SK-N-SH (cell line): ENCODE measurements around the gene BNIP5. TPM values are rescaled to one million over a fixed set of nuclear protein-coding genes. Genes with fewer than 3 reads are reported as not detected.

Experiments
- CTCF ChIA-PET: fragments of 300-600, 350-600 bp; formaldehyde crosslinking; extraction: SDS; loops from one replicate; lab custom pipeline; 2021; lab: Yijun Ruan, JAX
- POLR2A ChIA-PET: fragments of 350-600 bp; sonication (Branson Sonifier 250); formaldehyde crosslinking; extraction: SDS; loops from one replicate; lab custom pipeline; 2020; ENCODE audit warnings: antibody characterized with exemption, inconsistent platforms; lab: Yijun Ruan, JAX
- DNase-seq: peaks from one replicate; pipeline ENCODE4 v3.0.0; 2012
- H2AFZ ChIP-seq: fragments of 200-600 bp; sonication (generic); 2 replicates; pipeline ENCODE4 v1.8.1; 2016; ENCODE audit warnings: antibody characterized with exemption, mild to moderate bottlenecking, low read depth
- H3F3A ChIP-seq: fragments of 200-600 bp; sonication (generic); replicated peaks from 2 replicates; pipeline ENCODE3; 2016; ENCODE audit warnings: antibody characterized with exemption, mild to moderate bottlenecking; ENCODE audit not compliant: insufficient read depth
- H3K27ac ChIP-seq, 2 experiments: fragments of 200-500 bp in 1 of 2; fragments of 200-600 bp in 1 of 2; sonication (Bioruptor generic) in 1 of 2; sonication (generic), shearing (Covaris generic) in 1 of 2; 2 replicates each; pipeline versions ENCODE4 v1.5.1 to v1.6.1; 2014 to 2016; ENCODE audit warnings: low read depth in 2 of 2, inconsistent platforms in 1 of 2, low read length in 1 of 2, mild to moderate bottlenecking in 1 of 2, mixed read lengths in 1 of 2
- H3K27me3 ChIP-seq: fragments of 200-600 bp; sonication (generic), shearing (Covaris generic); 2 replicates; pipeline ENCODE4 v1.6.1; 2016; ENCODE audit warnings: mixed run types; ENCODE audit not compliant: insufficient read depth
- H3K36me3 ChIP-seq, 2 experiments: fragments of 200-500 bp in 1 of 2; fragments of 200-600 bp in 1 of 2; sonication (Bioruptor generic) in 1 of 2; sonication (generic) in 1 of 2; replicated peaks in 1 of 2; 2 replicates each; pipeline versions ENCODE3 to v1.5.1; 2014 to 2016; ENCODE audit warnings: low read length in 1 of 2, mild to moderate bottlenecking in 1 of 2; ENCODE audit not compliant: insufficient read depth in 2 of 2, control insufficient read depth in 1 of 2
- H3K4me1 ChIP-seq, 2 experiments: fragments of 200-500 bp in 1 of 2; fragments of 200-600 bp in 1 of 2; sonication (Bioruptor generic) in 1 of 2; sonication (generic), shearing (Covaris generic) in 1 of 2; 2 replicates each; pipeline versions ENCODE4 v1.5.1 to v1.6.1; 2014 to 2016; ENCODE audit warnings: low read depth in 1 of 2, low read length in 1 of 2, mixed run types in 1 of 2; ENCODE audit not compliant: insufficient read depth in 2 of 2, control insufficient read depth in 1 of 2
- H3K4me2 ChIP-seq: fragments of 200-600 bp; sonication (generic), shearing (Covaris generic); 2 replicates; pipeline ENCODE4 v1.6.1; 2017; ENCODE audit warnings: mixed run types
- H3K4me3 ChIP-seq, 2 experiments: fragments of 200-500 bp in 1 of 2; fragments of 200-600 bp in 1 of 2; sonication (Bioruptor generic) in 1 of 2; sonication (generic), shearing (Covaris generic) in 1 of 2; 2 replicates each; pipeline versions ENCODE4 v1.5.1 to v1.8.1; 2014 to 2016; ENCODE audit warnings: low read depth in 2 of 2, inconsistent platforms in 1 of 2, low read length in 1 of 2, mild to moderate bottlenecking in 1 of 2, mixed read lengths in 1 of 2, moderate library complexity in 1 of 2
- H3K79me2 ChIP-seq: fragments of 200-600 bp; sonication (generic); 2 replicates; pipeline ENCODE4 v1.8.1; 2017; ENCODE audit warnings: mild to moderate bottlenecking; ENCODE audit not compliant: insufficient read depth
- H3K9ac ChIP-seq: fragments of 200-600 bp; sonication (generic); 2 replicates; pipeline ENCODE4 v1.6.1; 2017; ENCODE audit warnings: mixed run types
- H3K9me2 ChIP-seq: fragments of 200-600 bp; sonication (generic); 2 replicates; pipeline ENCODE4 v1.6.1; 2017; ENCODE audit warnings: mixed run types
- H3K9me3 ChIP-seq: fragments of 200-600 bp; sonication (generic); 2 replicates; pipeline ENCODE4 v1.6.1; 2017; ENCODE audit warnings: mixed run types, mild to moderate bottlenecking, moderate library complexity
- H4K20me1 ChIP-seq: fragments of 200-600 bp; sonication (generic); 2 replicates; pipeline ENCODE4 v1.6.1; 2017; ENCODE audit warnings: mild to moderate bottlenecking, mixed run types; ENCODE audit not compliant: insufficient read depth
- CHD2 ChIP-seq: fragments of 150-350 bp; IDR thresholded peaks from 2 replicates; pipeline ENCODE4 v1.6.1; 2018; ENCODE audit warnings: low read length; ENCODE audit not compliant: partially characterized antibody
- ELF1 ChIP-seq: IDR thresholded peaks from 2 replicates; pipeline ENCODE4 v1.4.0; 2012
- EZH2phosphoT487 ChIP-seq: fragments of 200-600 bp; sonication (generic); IDR thresholded peaks from 2 replicates; pipeline ENCODE4 v1.6.1; 2017; ENCODE audit warnings: low read depth, mixed run types, mild to moderate bottlenecking, antibody characterized with exemption, moderate library complexity, borderline replicate concordance
- GABPA ChIP-seq: IDR thresholded peaks from 2 replicates; pipeline ENCODE4 v1.4.0; 2012; ENCODE audit warnings: low read depth, mild to moderate bottlenecking
- GATA2 ChIP-seq: sonication (generic); formaldehyde crosslinking; IDR thresholded peaks from 2 replicates; pipeline ENCODE4 v1.5.0; 2020; ENCODE audit warnings: mild to moderate bottlenecking, missing genetic modification reagents
- MEF2A ChIP-seq: IDR thresholded peaks from 2 replicates; pipeline ENCODE4 v1.4.0; 2012; ENCODE audit warnings: low read depth, borderline replicate concordance
- MXI1 ChIP-seq: IDR thresholded peaks from 2 replicates; pipeline ENCODE4 v1.6.1; 2012; ENCODE audit warnings: mild to moderate bottlenecking, low read depth, low read length, improper control_type of control experiment
- NRF1 ChIP-seq: IDR thresholded peaks from 2 replicates; pipeline ENCODE4 v1.6.1; 2012; ENCODE audit warnings: low read depth, mild to moderate bottlenecking, low read length
- POLR2AphosphoS5 ChIP-seq: IDR thresholded peaks from 2 replicates; pipeline ENCODE4 v1.6.1; 2012; ENCODE audit warnings: low read depth, low read length
- RAD21 ChIP-seq: IDR thresholded peaks from 2 replicates; pipeline ENCODE4 v1.6.1; 2012; ENCODE audit warnings: mild to moderate bottlenecking, low read length
- RFX5 ChIP-seq: IDR thresholded peaks from 2 replicates; pipeline ENCODE4 v1.6.1; 2012; ENCODE audit warnings: mild to moderate bottlenecking, improper control_type of control experiment, low read length
- RXRA ChIP-seq: IDR thresholded peaks from 2 replicates; pipeline ENCODE4 v1.4.0; 2012; ENCODE audit warnings: low read depth, mild to moderate bottlenecking, borderline replicate concordance
- SIN3A ChIP-seq: IDR thresholded peaks from 2 replicates; pipeline ENCODE4 v1.6.1; 2012; ENCODE audit warnings: low read depth, mild to moderate bottlenecking, low read length, moderate library complexity, borderline replicate concordance
- SMC3 ChIP-seq: IDR thresholded peaks from 2 replicates; pipeline ENCODE4 v1.6.1; 2012; ENCODE audit warnings: low read depth, low read length, improper control_type of control experiment
- TAF1 ChIP-seq: IDR thresholded peaks from 2 replicates; pipeline ENCODE4 v1.6.1; 2012; ENCODE audit warnings: low read depth, mild to moderate bottlenecking, low read length, moderate library complexity, borderline replicate concordance
- TCF12 ChIP-seq: IDR thresholded peaks from 2 replicates; pipeline ENCODE4 v1.4.0; 2012
- TEAD4 ChIP-seq: IDR thresholded peaks from 2 replicates; pipeline ENCODE4 v1.4.0; 2012; ENCODE audit warnings: mild to moderate bottlenecking, borderline replicate concordance; ENCODE audit not compliant: insufficient read depth
- WGBS: methylation state at CpG from one replicate; pipeline ENCODE4 v1.1.6; 2017; ENCODE audit warnings: low lambda C conversion rate; 5-methylcytosine and 5-hydroxymethylcytosine counted together
- polyA plus RNA-seq, 3 experiments: library from polyadenylated mRNA; depleted of rRNA; stranded (reverse); fragments of >200 nt; gene quantifications; 2 replicates each; pipeline ENCODE4 v1.2.3, GENCODE V29; 2012
- TF ChIP-seq, protein P1 (sequence below): fragments of 150-350 bp; IDR thresholded peaks from 2 replicates; pipeline ENCODE4 v1.6.1; 2017; ENCODE audit warnings: antibody characterized with exemption, low read length, low read depth, borderline replicate concordance
- TF ChIP-seq, protein P2 (sequence below): fragments of 150-350 bp; IDR thresholded peaks from 2 replicates; pipeline ENCODE4 v1.6.1; 2016; ENCODE audit warnings: mild to moderate bottlenecking, low read depth, low read length
- TF ChIP-seq, protein P3 (sequence below): IDR thresholded peaks from 2 replicates; pipeline ENCODE4 v1.4.0; 2012; ENCODE audit warnings: low read depth, borderline replicate concordance
- TF ChIP-seq, protein P4 (sequence below): IDR thresholded peaks from 2 replicates; pipeline ENCODE4; 2012

BNIP5 gene
- polyA plus RNA-seq, 1 of the 3 experiments (the other 2 are of a cell fraction): not detected

DNA sequence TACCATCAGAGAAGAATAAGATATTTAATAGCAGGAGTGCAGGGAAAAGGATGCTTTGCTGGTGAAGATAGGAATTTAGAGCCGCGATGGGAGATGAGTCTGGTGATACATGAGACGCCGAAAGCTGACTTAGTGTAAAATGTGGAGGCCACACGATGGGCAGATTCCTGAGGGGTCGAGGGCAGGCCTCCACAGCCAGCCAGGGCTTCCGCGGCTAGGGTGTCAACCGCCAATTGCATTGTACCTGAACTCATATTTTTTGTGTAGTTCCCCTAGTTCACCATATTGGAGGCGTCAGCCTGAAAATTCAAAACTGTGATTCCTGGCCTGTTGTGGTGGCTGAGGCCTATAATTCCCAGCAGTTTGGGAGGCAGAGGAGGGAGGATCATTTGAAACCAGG lies 42.2 kb upstream of the BNIP5 start (continued):
- no peak for TF ChIP-seq RXRA
- TF ChIP-seq, protein P1, sequence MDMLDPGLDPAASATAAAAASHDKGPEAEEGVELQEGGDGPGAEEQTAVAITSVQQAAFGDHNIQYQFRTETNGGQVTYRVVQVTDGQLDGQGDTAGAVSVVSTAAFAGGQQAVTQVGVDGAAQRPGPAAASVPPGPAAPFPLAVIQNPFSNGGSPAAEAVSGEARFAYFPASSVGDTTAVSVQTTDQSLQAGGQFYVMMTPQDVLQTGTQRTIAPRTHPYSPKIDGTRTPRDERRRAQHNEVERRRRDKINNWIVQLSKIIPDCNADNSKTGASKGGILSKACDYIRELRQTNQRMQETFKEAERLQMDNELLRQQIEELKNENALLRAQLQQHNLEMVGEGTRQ: no peak
- no peak for TF ChIP-seq POLR2AphosphoS5
- no peak for TF ChIP-seq GATA2 (CRISPR knock-in tag)
- TF ChIP-seq GABPA: no peak
- TF ChIP-seq MEF2A: no peak
- no peak for TF ChIP-seq NRF1
- TF ChIP-seq, all 33 proteins: peak for 0

DNA sequence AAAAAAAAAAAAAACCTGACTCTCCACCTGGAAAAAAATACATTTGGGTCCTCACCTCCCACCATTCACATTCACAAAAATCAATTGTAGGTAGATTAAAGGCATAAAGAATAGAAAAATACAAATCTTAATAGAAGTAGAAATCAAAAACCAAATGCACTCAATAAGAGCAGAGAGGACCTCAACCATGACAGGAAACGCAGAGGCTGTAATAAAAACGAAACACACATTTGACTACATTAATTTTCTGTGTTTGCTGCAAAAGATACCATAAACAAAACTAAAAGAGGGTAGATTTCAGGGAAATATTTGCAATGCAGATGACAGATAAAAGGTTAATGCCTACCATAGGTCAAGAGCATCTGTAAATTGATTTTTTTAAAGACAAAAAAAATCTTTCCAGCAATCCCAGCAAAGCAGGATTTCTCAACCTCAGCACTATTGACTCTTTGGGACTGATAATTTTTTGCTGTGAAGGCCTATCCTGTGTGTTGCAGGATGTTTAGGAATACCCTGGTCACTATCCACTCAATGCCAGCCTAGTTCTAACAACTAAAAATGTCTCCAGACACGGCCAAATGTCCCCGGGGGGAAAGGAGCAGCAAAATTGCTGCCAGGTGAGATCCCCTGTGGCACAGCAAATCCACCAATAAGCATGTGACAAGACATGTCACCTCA lies 41.7 kb upstream of the BNIP5 start:
- no peak for TF ChIP-seq TEAD4
- TF ChIP-seq TAF1: no peak
- TF ChIP-seq RAD21: no peak
- TF ChIP-seq, protein P2, sequence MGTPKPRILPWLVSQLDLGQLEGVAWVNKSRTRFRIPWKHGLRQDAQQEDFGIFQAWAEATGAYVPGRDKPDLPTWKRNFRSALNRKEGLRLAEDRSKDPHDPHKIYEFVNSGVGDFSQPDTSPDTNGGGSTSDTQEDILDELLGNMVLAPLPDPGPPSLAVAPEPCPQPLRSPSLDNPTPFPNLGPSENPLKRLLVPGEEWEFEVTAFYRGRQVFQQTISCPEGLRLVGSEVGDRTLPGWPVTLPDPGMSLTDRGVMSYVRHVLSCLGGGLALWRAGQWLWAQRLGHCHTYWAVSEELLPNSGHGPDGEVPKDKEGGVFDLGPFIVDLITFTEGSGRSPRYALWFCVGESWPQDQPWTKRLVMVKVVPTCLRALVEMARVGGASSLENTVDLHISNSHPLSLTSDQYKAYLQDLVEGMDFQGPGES: no peak
- no peak for TF ChIP-seq RFX5
- no peak for TF ChIP-seq MXI1
- no peak for TF ChIP-seq SMC3
- TF ChIP-seq, protein P3, sequence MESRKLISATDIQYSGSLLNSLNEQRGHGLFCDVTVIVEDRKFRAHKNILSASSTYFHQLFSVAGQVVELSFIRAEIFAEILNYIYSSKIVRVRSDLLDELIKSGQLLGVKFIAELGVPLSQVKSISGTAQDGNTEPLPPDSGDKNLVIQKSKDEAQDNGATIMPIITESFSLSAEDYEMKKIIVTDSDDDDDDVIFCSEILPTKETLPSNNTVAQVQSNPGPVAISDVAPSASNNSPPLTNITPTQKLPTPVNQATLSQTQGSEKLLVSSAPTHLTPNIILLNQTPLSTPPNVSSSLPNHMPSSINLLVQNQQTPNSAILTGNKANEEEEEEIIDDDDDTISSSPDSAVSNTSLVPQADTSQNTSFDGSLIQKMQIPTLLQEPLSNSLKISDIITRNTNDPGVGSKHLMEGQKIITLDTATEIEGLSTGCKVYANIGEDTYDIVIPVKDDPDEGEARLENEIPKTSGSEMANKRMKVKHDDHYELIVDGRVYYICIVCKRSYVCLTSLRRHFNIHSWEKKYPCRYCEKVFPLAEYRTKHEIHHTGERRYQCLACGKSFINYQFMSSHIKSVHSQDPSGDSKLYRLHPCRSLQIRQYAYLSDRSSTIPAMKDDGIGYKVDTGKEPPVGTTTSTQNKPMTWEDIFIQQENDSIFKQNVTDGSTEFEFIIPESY: no peak
- no peak for TF ChIP-seq NRF1
- no peak for TF ChIP-seq EZH2phosphoT487
- TF ChIP-seq, protein P1: no peak
- no peak for TF ChIP-seq CHD2
- TF ChIP-seq ELF1: no peak
- no peak for TF ChIP-seq TCF12
- no peak for TF ChIP-seq RXRA
- TF ChIP-seq SIN3A: no peak
- TF ChIP-seq, protein P4, sequence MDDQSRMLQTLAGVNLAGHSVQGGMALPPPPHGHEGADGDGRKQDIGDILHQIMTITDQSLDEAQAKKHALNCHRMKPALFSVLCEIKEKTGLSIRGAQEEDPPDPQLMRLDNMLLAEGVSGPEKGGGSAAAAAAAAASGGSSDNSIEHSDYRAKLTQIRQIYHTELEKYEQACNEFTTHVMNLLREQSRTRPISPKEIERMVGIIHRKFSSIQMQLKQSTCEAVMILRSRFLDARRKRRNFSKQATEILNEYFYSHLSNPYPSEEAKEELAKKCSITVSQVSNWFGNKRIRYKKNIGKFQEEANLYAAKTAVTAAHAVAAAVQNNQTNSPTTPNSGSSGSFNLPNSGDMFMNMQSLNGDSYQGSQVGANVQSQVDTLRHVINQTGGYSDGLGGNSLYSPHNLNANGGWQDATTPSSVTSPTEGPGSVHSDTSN: no peak
- Histone ChIP-seq H3K79me2 (no peaks in the 10 kb centered on the region), H3K27ac (no peak overlapping the region), H3K4me3 (no peak overlapping the region), H3K36me3 (no peaks in the 10 kb centered on the region), H3K27me3 (no peaks in the 10 kb centered on the region), H3K9me3 (no peaks in the 10 kb centered on the region), H3F3A (no peaks in the 10 kb centered on the region), H4K20me1 (no peaks in the 10 kb centered on the region), H3K9ac (no peak overlapping the region), H2AFZ (no peak overlapping the region), H3K4me1 (peaks cover 0 to 9% of the 10 kb centered on the region in 2 experiments; a peak in 1 of 4 replicates), H3K4me2 (no peak overlapping the region), H3K9me2 (no peaks in the 10 kb centered on the region)
- POLR2A ChIA-PET: no interaction called here
- no peak for DNase-seq
- 79% methylated on average over 4 of the region's 4 CpGs for WGBS
- CTCF ChIA-PET: no interaction called here
